Endothelial cell (in vitro differentiated cells): ENCODE data around the gene FLT1. TPM values are rescaled to one million over a fixed set of nuclear protein-coding genes. Genes with fewer than 3 reads are reported as not detected.
A peak's percentile ranks its signal among the peaks of the same experiment; 100 is the strongest.

ENCODE experiments used
- DNase-seq: peaks from one replicate; pipeline ENCODE4 v3.0.0; 2021; ENCODE audit warnings: low spot score
- H3K27ac Mint-ChIP-seq: one replicate; pipeline ENCODE4 v1.8.0; 2021; ENCODE audit warnings: mixed read lengths, inconsistent platforms; ENCODE audit not compliant: unreplicated experiment
- H3K27me3 Mint-ChIP-seq: one replicate; pipeline ENCODE4 v1.8.0; 2021; ENCODE audit warnings: mild to moderate bottlenecking, moderate library complexity, mixed read lengths, inconsistent platforms; ENCODE audit not compliant: unreplicated experiment
- H3K36me3 Mint-ChIP-seq: one replicate; pipeline ENCODE4 v1.8.0; 2021; ENCODE audit warnings: mild to moderate bottlenecking, low read depth, mixed read lengths, inconsistent platforms; ENCODE audit not compliant: unreplicated experiment
- H3K4me1 Mint-ChIP-seq: one replicate; pipeline ENCODE4 v1.8.0; 2021; ENCODE audit warnings: mild to moderate bottlenecking, mixed read lengths, inconsistent platforms; ENCODE audit not compliant: unreplicated experiment
- H3K4me3 Mint-ChIP-seq: one replicate; pipeline ENCODE4 v1.8.0; 2021; ENCODE audit warnings: mild to moderate bottlenecking, mixed read lengths, inconsistent platforms; ENCODE audit not compliant: unreplicated experiment
- H3K9me3 Mint-ChIP-seq: one replicate; pipeline ENCODE4 v1.8.0; 2021; ENCODE audit warnings: mixed read lengths, inconsistent platforms; ENCODE audit not compliant: unreplicated experiment
- CTCF ChIP-seq: fragments of 200-600 bp; sonication (generic); IDR thresholded peaks from one replicate; pipeline ENCODE4 v1.5.0; 2021; ENCODE audit warnings: antibody characterized with exemption; ENCODE audit not compliant: unreplicated experiment
- total RNA-seq: library from RNA; stranded (reverse); fragmentation: NEBNext Ultra II Directional; extraction: Animal tissue kit (Norgen Biotek cat#: 25700); gene quantifications from one replicate; pipeline ENCODE4 v1.2.1, GENCODE V29; 2021; ENCODE audit not compliant: unreplicated experiment

The FLT1 gene
- total RNA-seq, 1 donor from 2014 or later = 759 TPM

GRCh38 chr13:28447206-28447605, 47.7 kb downstream of the FLT1 start:
- TF ChIP-seq CTCF = no peak
- Mint-ChIP-seq H3K27ac (no peak overlapping the region), H3K4me3 (no peak overlapping the region), H3K27me3 (peaks cover 13% of the 10 kb centered on the region), H3K4me1 (peaks cover 37% of the 10 kb centered on the region), H3K9me3 (no peaks in the 10 kb centered on the region), H3K36me3 (peaks cover 74% of the 10 kb centered on the region)
- no peak for DNase-seq

GRCh38 chr13:28442839-28443238, 52.1 kb downstream of the FLT1 start:
- peaks cover 57% of the 10 kb centered on the region for H3K4me1 Mint-ChIP-seq
- peak overlapping the region; percentile 79 for H3K4me3 Mint-ChIP-seq
- H3K36me3 Mint-ChIP-seq = peaks cover 65% of the 10 kb centered on the region
- peak overlapping the region; percentile 72 for H3K27ac Mint-ChIP-seq
- peaks cover 10% of the 10 kb centered on the region for H3K27me3 Mint-ChIP-seq
- TF ChIP-seq CTCF = no peak
- no peak for DNase-seq
- H3K9me3 Mint-ChIP-seq = no peaks in the 10 kb centered on the region

GRCh38 chr13:28441529-28441928, 53.4 kb downstream of the FLT1 start:
- Mint-ChIP-seq H3K9me3 (no peaks in the 10 kb centered on the region), H3K4me3 (peak overlapping the region; percentile 78), H3K36me3 (peaks cover 71% of the 10 kb centered on the region), H3K27ac (peak overlapping the region; percentile 33), H3K4me1 (peaks cover 70% of the 10 kb centered on the region), H3K27me3 (peaks cover 11% of the 10 kb centered on the region)
- TF ChIP-seq CTCF = no peak
- DNase-seq = no peak

GRCh38 chr13:28440774-28441504, 54.0 kb downstream of the FLT1 start:
- peak overlapping the region; percentile 33 for H3K27ac Mint-ChIP-seq

More at GRCh38 chr13:28440774-28441504, 54.0 kb downstream of the FLT1 start:
- Mint-ChIP-seq H3K4me1 (peaks cover 76% of the 10 kb centered on the region), H3K27me3 (peaks cover 15% of the 10 kb centered on the region), H3K36me3 (peaks cover 72% of the 10 kb centered on the region), H3K9me3 (no peaks in the 10 kb centered on the region), H3K4me3 (peak overlapping the region; percentile 78)
- DNase-seq = no peak
- TF ChIP-seq CTCF = no peak
